Vagina (tissue), 2 donors: Measurements from ENCODE around the gene BIRC7. TPM values are rescaled to one million over a fixed set of nuclear protein-coding genes. Genes with fewer than 3 reads are reported as not detected.

Experiments used
- DNase-seq, 2 donors: peaks; one replicate each; pipeline ENCODE4 v3.0.0-alpha.2; 2017; ENCODE audit errors: extremely low spot score in 2 of 2
- H3K27ac ChIP-seq: fragments of 200-600 bp; sonication (generic); one replicate; pipeline ENCODE4 v1.5.1; 2019
- H3K27me3 ChIP-seq: fragments of 200-600 bp; sonication (generic); one replicate; pipeline ENCODE4 v1.5.1; 2019
- H3K36me3 ChIP-seq, 2 donors: fragments of 200-600 bp; sonication (generic); one replicate each; pipeline ENCODE4 v1.5.1; 2017 to 2019
- H3K4me1 ChIP-seq: fragments of 200-600 bp; sonication (generic); one replicate; pipeline ENCODE4 v1.5.1; 2019
- H3K4me3 ChIP-seq, 2 donors: fragments of 200-600 bp; sonication (generic); 1 replicate in 1 of 2; 2 replicates in 1 of 2; pipeline ENCODE4 v1.5.1; 2016 to 2019
- H3K9me3 ChIP-seq: fragments of 200-600 bp; sonication (generic); one replicate; pipeline ENCODE4 v1.5.1; 2019
- POLR2A ChIP-seq, 2 donors: fragments of 450-650 bp; IDR thresholded peaks; one replicate each; pipeline ENCODE4 v1.6.1; 2017; ENCODE audit warnings: antibody characterized with exemption in 2 of 2, mild to moderate bottlenecking in 2 of 2, moderate library complexity in 2 of 2
- POLR2AphosphoS5 ChIP-seq, 2 donors: sonication (generic); formaldehyde crosslinking; IDR thresholded peaks; one replicate each; pipeline ENCODE4 v1.9.0; 2017; ENCODE audit warnings: antibody characterized with exemption in 2 of 2, mild to moderate bottlenecking in 2 of 2, low read depth in 1 of 2; ENCODE audit not compliant: insufficient read depth in 1 of 2
- intact Hi-C: fragments of 100-400 bp; cut with DNase I; formaldehyde crosslinking; loops from one replicate; pipeline ENCODE4 v1.15.1; 2023
- total RNA-seq: library from RNA; depleted of rRNA; stranded (reverse); fragments of >200 nt; gene quantifications from one replicate; pipeline ENCODE4 v1.2.3, GENCODE V29; 2016
- TF ChIP-seq, protein P1 (sequence below), 3 experiments: fragments of 450-650 bp in 2 of 3; fragments of 200-600 bp in 1 of 3; sonication (generic) in 1 of 3; IDR thresholded peaks; one replicate each; pipeline ENCODE4 v1.5.1; 2017 to 2019; ENCODE audit warnings: antibody characterized with exemption in 3 of 3, mild to moderate bottlenecking in 2 of 3, moderate library complexity in 2 of 3

BIRC7 gene
- total RNA-seq, 1 donor from 2014 or later: 2.7 TPM

DNA sequence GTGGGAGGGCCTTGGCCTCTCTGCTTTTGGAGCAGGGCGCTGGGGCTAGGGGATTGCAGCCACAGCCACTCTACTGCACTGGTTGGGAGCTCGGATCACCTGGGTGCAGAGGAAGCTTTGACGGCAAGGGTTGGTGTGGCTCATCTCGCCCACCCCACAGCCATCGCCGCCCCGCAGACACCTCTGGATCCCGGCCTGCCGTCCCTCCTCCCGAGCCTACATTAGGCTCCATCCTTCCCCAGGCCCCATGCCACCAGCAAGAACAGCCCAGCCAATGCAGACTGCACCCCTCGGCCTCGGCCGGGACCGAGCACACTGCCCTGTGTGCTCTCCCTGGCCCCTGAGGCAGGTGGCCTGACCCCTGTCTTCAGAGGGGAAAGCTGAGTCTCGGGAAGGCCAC is 24.8 kb downstream of the BIRC7 start:
- H3K27me3 ChIP-seq: no peaks in the 10 kb centered on the region
- H3K27ac ChIP-seq: no peak overlapping the region
- no peak overlapping the region for H3K4me3 ChIP-seq
- no peaks in the 10 kb centered on the region for H3K36me3 ChIP-seq
- H3K4me1 ChIP-seq: peaks cover 10% of the 10 kb centered on the region
- DNase-seq: no peak
- intact Hi-C loops: no loop called here
- no peaks in the 10 kb centered on the region for H3K9me3 ChIP-seq
- TF ChIP-seq POLR2A (IDR thresholded peaks at IDR 0.05): no peak
- no peak for TF ChIP-seq POLR2AphosphoS5 (IDR thresholded peaks at IDR 0.05; ENCODE audit: insufficient read depth in 1 of 2, low read depth in 1 of 2)
- TF ChIP-seq, protein P1, sequence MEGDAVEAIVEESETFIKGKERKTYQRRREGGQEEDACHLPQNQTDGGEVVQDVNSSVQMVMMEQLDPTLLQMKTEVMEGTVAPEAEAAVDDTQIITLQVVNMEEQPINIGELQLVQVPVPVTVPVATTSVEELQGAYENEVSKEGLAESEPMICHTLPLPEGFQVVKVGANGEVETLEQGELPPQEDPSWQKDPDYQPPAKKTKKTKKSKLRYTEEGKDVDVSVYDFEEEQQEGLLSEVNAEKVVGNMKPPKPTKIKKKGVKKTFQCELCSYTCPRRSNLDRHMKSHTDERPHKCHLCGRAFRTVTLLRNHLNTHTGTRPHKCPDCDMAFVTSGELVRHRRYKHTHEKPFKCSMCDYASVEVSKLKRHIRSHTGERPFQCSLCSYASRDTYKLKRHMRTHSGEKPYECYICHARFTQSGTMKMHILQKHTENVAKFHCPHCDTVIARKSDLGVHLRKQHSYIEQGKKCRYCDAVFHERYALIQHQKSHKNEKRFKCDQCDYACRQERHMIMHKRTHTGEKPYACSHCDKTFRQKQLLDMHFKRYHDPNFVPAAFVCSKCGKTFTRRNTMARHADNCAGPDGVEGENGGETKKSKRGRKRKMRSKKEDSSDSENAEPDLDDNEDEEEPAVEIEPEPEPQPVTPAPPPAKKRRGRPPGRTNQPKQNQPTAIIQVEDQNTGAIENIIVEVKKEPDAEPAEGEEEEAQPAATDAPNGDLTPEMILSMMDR (IDR thresholded peaks at IDR 0.05): no peak

DNA sequence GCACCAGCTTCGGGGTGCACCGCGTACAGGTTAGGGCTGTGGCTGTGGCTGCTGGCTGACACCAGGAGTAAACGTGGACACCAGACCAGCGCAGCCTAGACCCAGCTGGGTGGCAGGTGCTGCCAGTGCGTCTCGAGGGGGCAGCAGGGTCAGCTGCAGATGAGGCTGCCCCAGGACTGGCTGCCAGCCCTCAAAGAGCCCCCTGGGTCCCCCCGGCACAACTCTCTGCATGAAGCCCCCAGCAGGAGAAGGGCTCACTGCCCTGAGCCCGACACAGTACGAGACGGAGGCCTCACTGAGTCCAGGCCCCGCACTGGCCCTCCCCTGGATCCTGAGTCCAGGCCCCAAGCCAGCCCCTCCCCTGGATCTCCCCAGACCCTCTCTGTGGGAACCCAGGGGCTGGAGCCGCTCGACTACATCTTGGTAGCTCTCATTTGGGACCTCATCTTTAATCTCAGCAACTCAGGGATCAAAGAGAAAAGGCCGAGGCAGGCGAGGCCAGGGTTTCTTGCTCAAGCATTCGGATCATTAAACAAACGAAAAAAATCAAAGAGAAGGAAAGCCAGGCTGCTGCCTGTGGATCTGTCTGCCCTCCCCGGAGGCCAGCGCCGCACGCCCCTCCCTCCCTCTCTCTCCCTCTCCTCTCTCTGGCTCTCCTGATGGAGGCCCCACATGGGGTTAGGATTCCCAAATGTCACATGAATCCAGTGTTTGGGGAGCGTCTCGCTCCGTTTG is 25.5 kb downstream of the BIRC7 start:
- no peaks in the 10 kb centered on the region for H3K9me3 ChIP-seq
- H3K4me3 ChIP-seq: no peak overlapping the region
- H3K4me1 ChIP-seq: peaks cover 10% of the 10 kb centered on the region
- H3K36me3 ChIP-seq: no peaks in the 10 kb centered on the region
- no peaks in the 10 kb centered on the region for H3K27me3 ChIP-seq
- H3K27ac ChIP-seq: peak overlapping the region; percentile 20
- DNase-seq: no peak
- intact Hi-C loops: no loop called here
- TF ChIP-seq, protein P1 (IDR thresholded peaks at IDR 0.05): no peak
- TF ChIP-seq POLR2AphosphoS5 (IDR thresholded peaks at IDR 0.05; ENCODE audit: insufficient read depth in 1 of 2, low read depth in 1 of 2) (no peak), POLR2A (IDR thresholded peaks at IDR 0.05) (no peak)

DNA sequence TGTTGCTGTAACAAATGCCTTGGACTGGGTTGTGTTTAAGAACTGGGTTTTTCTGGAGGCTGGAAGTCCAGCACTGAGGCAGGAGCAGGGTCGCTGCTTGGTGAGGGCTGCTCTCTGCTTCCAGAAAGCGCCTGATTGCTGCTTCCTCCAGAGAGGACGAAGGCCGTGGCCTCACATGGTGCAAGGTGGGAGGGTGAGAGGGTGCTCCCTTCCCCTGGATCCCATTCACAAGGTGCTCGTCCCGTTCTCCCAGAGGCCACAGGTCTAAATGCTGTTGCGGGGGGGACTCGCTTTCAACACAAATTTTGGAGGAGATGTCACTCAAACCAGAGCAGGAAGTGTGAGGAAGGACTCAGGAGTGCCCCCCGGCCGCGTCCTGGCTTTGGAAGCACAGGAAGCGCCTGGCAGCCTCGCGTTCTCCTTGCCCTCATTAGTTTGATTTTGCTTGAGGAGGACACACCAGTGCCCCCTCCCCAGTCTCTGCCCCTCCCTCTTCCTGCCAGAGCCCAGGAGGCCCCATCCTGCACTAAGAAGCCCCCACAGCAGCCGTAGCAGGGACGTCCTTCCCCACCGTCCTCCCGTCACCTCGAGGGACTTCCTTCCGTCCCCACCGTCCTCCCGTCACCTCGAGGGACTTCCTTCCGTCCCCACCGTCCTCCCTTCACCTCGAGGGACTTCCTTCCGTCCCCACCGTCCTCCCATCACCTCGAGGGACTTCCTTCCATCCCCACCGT is 26.3 kb downstream of the BIRC7 start:
- H3K4me3 ChIP-seq: no peak overlapping the region
- no peaks in the 10 kb centered on the region for H3K27me3 ChIP-seq
- H3K4me1 ChIP-seq: peaks cover 10% of the 10 kb centered on the region
- intact Hi-C loops: no loop called here
- no peak overlapping the region for H3K27ac ChIP-seq
- TF ChIP-seq, protein P1 (IDR thresholded peaks at IDR 0.05): no peak
- no peak for TF ChIP-seq POLR2AphosphoS5 (IDR thresholded peaks at IDR 0.05; ENCODE audit: insufficient read depth in 1 of 2, low read depth in 1 of 2)
- no peak for TF ChIP-seq POLR2A (IDR thresholded peaks at IDR 0.05)
- no peaks in the 10 kb centered on the region for H3K9me3 ChIP-seq
- H3K36me3 ChIP-seq: no peaks in the 10 kb centered on the region
- DNase-seq: no peak

DNA sequence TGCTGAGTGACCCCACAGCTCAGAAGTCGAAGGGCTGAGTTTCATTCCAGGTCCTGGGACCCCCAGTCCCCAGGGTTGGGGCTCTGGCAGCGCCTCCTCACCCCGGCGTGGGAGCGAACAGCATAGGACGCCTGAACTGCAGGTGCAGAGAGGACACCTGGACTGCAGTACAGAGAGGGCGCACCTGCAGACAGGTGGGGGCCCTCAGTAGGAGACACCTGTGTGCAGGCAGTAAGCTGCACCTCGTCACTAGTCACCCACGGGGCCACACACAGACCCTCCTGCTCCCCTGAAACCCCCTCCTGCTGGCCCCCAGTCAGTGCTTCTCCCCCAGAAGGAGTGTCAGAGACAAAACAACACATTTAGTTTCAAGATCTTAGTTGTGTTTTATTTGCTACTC is 27.1 kb downstream of the BIRC7 start:
- Histone ChIP-seq H3K4me3 (no peak overlapping the region), H3K36me3 (no peaks in the 10 kb centered on the region), H3K27me3 (no peaks in the 10 kb centered on the region), H3K9me3 (no peaks in the 10 kb centered on the region), H3K4me1 (peaks cover 10% of the 10 kb centered on the region), H3K27ac (no peak overlapping the region)
- no peak for DNase-seq
- intact Hi-C loops: no loop called here
- TF ChIP-seq POLR2AphosphoS5 (IDR thresholded peaks at IDR 0.05; ENCODE audit: insufficient read depth in 1 of 2, low read depth in 1 of 2) (no peak), POLR2A (IDR thresholded peaks at IDR 0.05) (no peak)
- TF ChIP-seq, protein P1 (IDR thresholded peaks at IDR 0.05): no peak

DNA sequence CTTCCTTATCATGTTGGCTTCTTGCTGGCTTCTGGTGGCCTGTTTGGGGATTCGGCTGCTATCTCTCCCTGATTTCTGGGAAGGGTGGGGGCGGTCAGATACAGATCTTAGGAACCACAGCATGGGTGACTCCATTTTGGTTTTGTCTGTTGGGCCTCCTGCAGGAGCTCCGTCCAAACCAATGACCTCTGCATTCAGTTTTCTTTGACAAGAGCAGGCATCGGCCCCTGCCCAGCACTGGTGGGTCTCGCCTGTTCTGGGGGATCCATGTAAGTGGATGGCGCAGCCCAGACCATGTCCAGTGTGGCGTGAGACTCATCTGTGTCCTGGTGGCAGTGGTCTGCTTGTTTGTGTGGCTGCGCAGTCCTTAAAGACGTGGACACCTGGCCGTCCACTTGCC is 28.3 kb downstream of the BIRC7 start:
- H3K36me3 ChIP-seq: no peaks in the 10 kb centered on the region
- no peak overlapping the region for H3K4me3 ChIP-seq
- no peak overlapping the region for H3K27ac ChIP-seq
- no peak for DNase-seq
- no peaks in the 10 kb centered on the region for H3K9me3 ChIP-seq
- intact Hi-C loops: no loop called here
- peaks cover 10% of the 10 kb centered on the region for H3K4me1 ChIP-seq
- TF ChIP-seq, protein P1 (IDR thresholded peaks at IDR 0.05): no peak
- TF ChIP-seq POLR2A (IDR thresholded peaks at IDR 0.05): no peak
- TF ChIP-seq POLR2AphosphoS5 (IDR thresholded peaks at IDR 0.05; ENCODE audit: insufficient read depth in 1 of 2, low read depth in 1 of 2): no peak
- H3K27me3 ChIP-seq: no peaks in the 10 kb centered on the region
